IMR-90 (cell line): ENCODE data around the gene CRBN. TPM values are rescaled to one million over a fixed set of nuclear protein-coding genes. Genes with fewer than 3 reads are reported as not detected.
A peak's percentile ranks its signal among the peaks of the same experiment; 100 is the strongest.

Source experiments
- ATAC-seq: fragments of 200-7000 bp; cut with Tn5 transposase; 2 replicates; pipeline ENCODE4 v1.9.1; 2020; ENCODE audit warnings: low read depth, mild to moderate bottlenecking, moderate library complexity
- BruUV-seq: library from RNA; stranded (reverse); fragments of 400-500 nt; replicated peaks from 2 replicates; lab custom pipeline; 2021; lab: Mats Ljungman, UMichigan
- CTCF ChIA-PET: fragments of 300-600 bp; formaldehyde crosslinking; extraction: SDS; loops from one replicate; lab custom pipeline; 2021; ENCODE audit warnings: antibody characterized with exemption; lab: Yijun Ruan, JAX
- POLR2A ChIA-PET: fragments of 300-600 bp; sonication (Branson Sonifier 250); formaldehyde crosslinking; loops from one replicate; lab custom pipeline; 2022; ENCODE audit warnings: antibody characterized with exemption; ENCODE audit not compliant: unreplicated experiment; lab: Charles Lee
- DNase-seq: peaks from one replicate; pipeline ENCODE4 v3.0.0; 2013
- H2AFZ ChIP-seq: replicated peaks from 2 replicates; pipeline ENCODE3; 2013; ENCODE audit warnings: low read length, mild to moderate bottlenecking; ENCODE audit not compliant: poor library complexity
- H2AK5ac ChIP-seq: 2 replicates; pipeline ENCODE4 v1.6.1; 2013; ENCODE audit warnings: low read depth, low read length, inconsistent platforms
- H2AK9ac ChIP-seq: replicated peaks from 2 replicates; pipeline ENCODE3; 2013; ENCODE audit warnings: mild to moderate bottlenecking, low read depth, low read length, moderate library complexity; ENCODE audit not compliant: poor library complexity
- H2BK120ac ChIP-seq: 2 replicates; pipeline ENCODE4 v1.6.1; 2013; ENCODE audit warnings: low read depth, low read length, inconsistent platforms
- H2BK15ac ChIP-seq: 3 replicates; pipeline ENCODE4 v1.6.1; 2013; ENCODE audit warnings: low read depth, low read length, inconsistent platforms
- H2BK20ac ChIP-seq: 2 replicates; pipeline ENCODE4 v1.6.1; 2013; ENCODE audit warnings: low read depth, mild to moderate bottlenecking, inconsistent platforms, low read length, moderate library complexity
- H2BK5ac ChIP-seq: 2 replicates; pipeline ENCODE4 v1.6.1; 2013; ENCODE audit warnings: mild to moderate bottlenecking, low read depth, low read length, inconsistent platforms; ENCODE audit not compliant: poor library complexity, severe bottlenecking
- H3K14ac ChIP-seq: replicated peaks from 2 replicates; pipeline ENCODE4 v1.6.1; 2013; ENCODE audit warnings: low read depth, low read length, inconsistent platforms
- H3K18ac ChIP-seq: 2 replicates; pipeline ENCODE4 v1.6.1; 2013; ENCODE audit warnings: low read depth, low read length, control low read depth
- H3K23ac ChIP-seq: 2 replicates; pipeline ENCODE4 v1.6.1; 2013; ENCODE audit warnings: low read depth, low read length, inconsistent platforms
- H3K27ac ChIP-seq: 2 replicates; pipeline ENCODE4 v1.5.1; 2013; ENCODE audit warnings: mild to moderate bottlenecking, control low read depth, low read length; ENCODE audit not compliant: insufficient read depth
- H3K27me3 ChIP-seq: 2 replicates; pipeline ENCODE4 v1.6.1; 2013; ENCODE audit warnings: low read length; ENCODE audit not compliant: control insufficient read depth, insufficient read depth
- H3K36me3 ChIP-seq: 2 replicates; pipeline ENCODE4 v1.6.1; 2013; ENCODE audit warnings: low read length, mixed read lengths; ENCODE audit not compliant: control insufficient read depth, insufficient read depth
- H3K4ac ChIP-seq: 2 replicates; pipeline ENCODE4 v1.6.1; 2013; ENCODE audit warnings: low read depth, low read length, inconsistent platforms
- H3K4me1 ChIP-seq: 2 replicates; pipeline ENCODE4 v1.6.1; 2013; ENCODE audit warnings: low read length, mixed read lengths; ENCODE audit not compliant: control insufficient read depth, insufficient read depth
- H3K4me2 ChIP-seq: 2 replicates; pipeline ENCODE4 v1.6.1; 2013; ENCODE audit warnings: low read depth, mild to moderate bottlenecking, control low read depth, low read length, moderate library complexity
- H3K4me3 ChIP-seq: 2 replicates; pipeline ENCODE4 v1.5.1; 2013; ENCODE audit warnings: low read depth, mild to moderate bottlenecking, control low read depth, low read length, moderate library complexity; ENCODE audit not compliant: insufficient read depth
- H3K56ac ChIP-seq: 2 replicates; pipeline ENCODE4 v1.6.1; 2013; ENCODE audit warnings: low read length, inconsistent platforms; ENCODE audit not compliant: insufficient read depth; ENCODE audit errors: extremely low read depth
- H3K79me1 ChIP-seq, 2 experiments: 2 replicates each; pipeline ENCODE4 v1.6.1; 2013; ENCODE audit warnings: low read length in 2 of 2, inconsistent platforms in 1 of 2, low read depth in 1 of 2
- H3K9ac ChIP-seq: 2 replicates; pipeline ENCODE4 v1.6.1; 2013; ENCODE audit warnings: low read depth, low read length, control low read depth
- H3K9me1 ChIP-seq: 2 replicates; pipeline ENCODE4 v1.6.1; 2013; ENCODE audit warnings: low read length, inconsistent platforms; ENCODE audit not compliant: insufficient read depth
- H3K9me3 ChIP-seq: 2 replicates; pipeline ENCODE4 v1.6.1; 2013; ENCODE audit warnings: low read length; ENCODE audit not compliant: control insufficient read depth, insufficient read depth
- H4K20me1 ChIP-seq: 2 replicates; pipeline ENCODE4 v1.6.1; 2013; ENCODE audit warnings: low read length, inconsistent platforms; ENCODE audit not compliant: insufficient read depth
- H4K5ac ChIP-seq: 2 replicates; pipeline ENCODE4 v1.6.1; 2013; ENCODE audit warnings: mild to moderate bottlenecking, low read depth, low read length, control low read depth
- H4K8ac ChIP-seq, 2 experiments: 2 replicates each; pipeline ENCODE4 v1.6.1; 2013; ENCODE audit warnings: low read depth in 2 of 2, low read length in 2 of 2, control low read depth in 1 of 2, inconsistent platforms in 1 of 2
- H4K91ac ChIP-seq: 2 replicates; pipeline ENCODE4 v1.6.1; 2013; ENCODE audit warnings: low read depth, low read length, inconsistent platforms; ENCODE audit not compliant: insufficient read depth
- BHLHE40 ChIP-seq: fragments of 150-350 bp; IDR thresholded peaks from 2 replicates; pipeline ENCODE4 v1.6.1; 2016; ENCODE audit warnings: mild to moderate bottlenecking, low read depth, low read length
- CEBPB ChIP-seq: IDR thresholded peaks from 2 replicates; pipeline ENCODE4 v1.6.1; 2012; ENCODE audit warnings: low read depth, low read length, improper control_type of control experiment
- FOS ChIP-seq: fragments of 150-350 bp; IDR thresholded peaks from 2 replicates; pipeline ENCODE4 v1.6.1; 2016; ENCODE audit warnings: low read depth, low read length
- MAZ ChIP-seq: IDR thresholded peaks from 2 replicates; pipeline ENCODE4 v1.6.1; 2012; ENCODE audit warnings: low read depth, mild to moderate bottlenecking, low read length, improper control_type of control experiment, moderate library complexity, borderline replicate concordance
- NFE2L2 ChIP-seq: fragments of 150-350 bp; IDR thresholded peaks from 2 replicates; pipeline ENCODE4 v1.6.1; 2016; ENCODE audit warnings: low read depth, mild to moderate bottlenecking, low read length
- POLR2A ChIP-seq: IDR thresholded peaks from 2 replicates; pipeline ENCODE4 v1.6.1; 2012; ENCODE audit warnings: mild to moderate bottlenecking, low read depth, low read length
- RAD21 ChIP-seq: IDR thresholded peaks from 2 replicates; pipeline ENCODE4 v1.6.1; 2012; ENCODE audit warnings: low read length, improper control_type of control experiment
- RCOR1 ChIP-seq: IDR thresholded peaks from 2 replicates; pipeline ENCODE4 v1.6.1; 2012; ENCODE audit warnings: mild to moderate bottlenecking, low read length, improper control_type of control experiment; ENCODE audit not compliant: insufficient replicate concordance
- RFX5 ChIP-seq: IDR thresholded peaks from 2 replicates; pipeline ENCODE4 v1.8.0; 2012; ENCODE audit warnings: low read depth, mild to moderate bottlenecking, low read length, moderate library complexity
- USF2 ChIP-seq: fragments of 150-350 bp; IDR thresholded peaks from 2 replicates; pipeline ENCODE4 v1.6.1; 2017; ENCODE audit warnings: mild to moderate bottlenecking, antibody characterized with exemption, low read length, low read depth
- WGBS, 2 experiments: methylation state at CpG; one replicate each; pipeline versions ENCODE4 v1.1.5 to v1.1.7; 2013; ENCODE audit warnings: missing lambda C conversion rate in 2 of 2; ENCODE audit not compliant: insufficient read length in 1 of 2; ENCODE audit errors: extremely low coverage in 2 of 2; 5-methylcytosine and 5-hydroxymethylcytosine counted together
- dilution Hi-C: fragments of 300-500 bp; cut with HindIII; formaldehyde crosslinking; loops from one replicate; pipeline ENCODE4 v1.14.3; 2018; ENCODE audit warnings: low sequenced_read_pairs; ENCODE audit not compliant: unreplicated experiment
- in situ Hi-C: fragments of 300-500 bp; cut with MboI; formaldehyde crosslinking; loops from 3 replicates; pipeline ENCODE4 v1.14.3; 2019; ENCODE audit warnings: low sequenced_read_pairs, inconsistent platforms, mixed read lengths
- intact Hi-C: fragments of 100-400 bp; cut with micrococcal nuclease; formaldehyde crosslinking; loops from 2 replicates; pipeline ENCODE4 v1.10.0; 2022
- polyA plus RNA-seq, 3 experiments: library from polyadenylated mRNA; depleted of rRNA; stranded (reverse); fragments of >200 nt; gene quantifications; 2 replicates each; pipeline ENCODE4 v1.2.3, GENCODE V29; 2012; ENCODE audit warnings: low replicate concordance in 1 of 3
- total RNA-seq: library from RNA; depleted of rRNA; stranded (reverse); fragments of >200 nt; gene quantifications from 2 replicates; pipeline ENCODE4 v1.2.3, GENCODE V29; 2012
- TF ChIP-seq, protein P1 (sequence below): fragments of 150-350 bp; IDR thresholded peaks from 2 replicates; pipeline ENCODE4 v1.6.1; 2016; ENCODE audit warnings: low read depth, mild to moderate bottlenecking, low read length, moderate library complexity, borderline replicate concordance

The CRBN gene
- total and polyA plus RNA-seq, 2 of the 4 experiments (the other 2 are of a cell fraction) = 21.8 to 33.9 TPM

DNA sequence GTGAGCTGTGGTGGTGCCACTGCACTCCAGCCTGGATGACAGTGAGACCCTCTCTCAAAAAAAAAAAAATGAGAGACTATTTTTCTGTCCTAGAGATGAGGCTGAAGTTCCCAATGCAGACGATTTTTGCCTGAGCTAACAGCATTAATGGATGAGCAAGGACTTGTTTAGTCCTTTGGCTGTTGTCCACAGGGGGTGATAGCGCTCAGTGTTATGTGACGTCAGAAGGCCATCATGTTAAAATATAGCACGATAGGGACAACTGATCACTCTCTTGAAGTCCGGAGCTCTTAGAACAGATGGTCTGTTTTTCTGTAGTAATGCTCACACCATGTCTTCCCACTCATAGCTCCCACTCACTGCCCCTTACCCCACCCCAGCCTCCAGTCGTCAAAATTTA is 46.0 kb downstream of the CRBN start:
- Histone ChIP-seq H2AK9ac (no peak overlapping the region), H2BK20ac (no peak overlapping the region), H4K91ac (no peak overlapping the region), H3K27me3 (no peaks in the 10 kb centered on the region), H3K4me1 (no peaks in the 10 kb centered on the region; the same call in 1 of the 2 replicates), H3K18ac (no peak overlapping the region), H3K9me3 (no peaks in the 10 kb centered on the region), H2AFZ (no peak overlapping the region), H3K56ac (no peak overlapping the region), H3K36me3 (peaks cover 14% of the 10 kb centered on the region), H3K14ac (no peak overlapping the region), H4K20me1 (peaks cover 15% of the 10 kb centered on the region), H4K8ac (no peak overlapping the region), H3K23ac (no peak overlapping the region), H2BK15ac (no peak overlapping the region), H2AK5ac (no peak overlapping the region), H4K5ac (no peak overlapping the region), H2BK120ac (no peak overlapping the region), H3K9ac (no peak overlapping the region), H2BK5ac (no peak overlapping the region), H3K4ac (no peak overlapping the region), H3K79me1 (peaks cover 14 to 25% of the 10 kb centered on the region in 2 experiments), H3K9me1 (peaks cover 4% of the 10 kb centered on the region; the same call in 1 of the 2 replicates), H3K4me3 (no peak overlapping the region), H3K4me2 (no peak overlapping the region), H3K27ac (no peak overlapping the region)
- BruUV-seq = no TSS peak
- ATAC-seq (no peak), DNase-seq (peak; percentile 23)
- dilution Hi-C loops = no loop called here
- in situ Hi-C loops = no loop called here
- TF ChIP-seq MAZ = no peak
- no peak for TF ChIP-seq RFX5
- TF ChIP-seq RCOR1 = no peak
- TF ChIP-seq NFE2L2 = no peak
- TF ChIP-seq FOS = no peak
- TF ChIP-seq USF2 = no peak
- TF ChIP-seq CEBPB = no peak
- no peak for TF ChIP-seq POLR2A
- no peak for TF ChIP-seq BHLHE40
- TF ChIP-seq, protein P1, sequence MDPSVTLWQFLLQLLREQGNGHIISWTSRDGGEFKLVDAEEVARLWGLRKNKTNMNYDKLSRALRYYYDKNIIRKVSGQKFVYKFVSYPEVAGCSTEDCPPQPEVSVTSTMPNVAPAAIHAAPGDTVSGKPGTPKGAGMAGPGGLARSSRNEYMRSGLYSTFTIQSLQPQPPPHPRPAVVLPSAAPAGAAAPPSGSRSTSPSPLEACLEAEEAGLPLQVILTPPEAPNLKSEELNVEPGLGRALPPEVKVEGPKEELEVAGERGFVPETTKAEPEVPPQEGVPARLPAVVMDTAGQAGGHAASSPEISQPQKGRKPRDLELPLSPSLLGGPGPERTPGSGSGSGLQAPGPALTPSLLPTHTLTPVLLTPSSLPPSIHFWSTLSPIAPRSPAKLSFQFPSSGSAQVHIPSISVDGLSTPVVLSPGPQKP = no peak
- TF ChIP-seq RAD21 = no peak
- POLR2A ChIA-PET = no interaction called here
- CTCF ChIA-PET = no interaction called here
- WGBS, 2 experiments = 33% methylated on average over 1 of the region's 6 CpGs; no CpG with 5 or more reads in 1 of the 2 experiments
- intact Hi-C loops = no loop called here
